ENCODE data around the gene C2orf76. TPM values are rescaled to one million over a fixed set of nuclear protein-coding genes. Genes with fewer than 3 reads are reported as not detected.
A peak's percentile ranks its signal among the peaks of the same experiment; 100 is the strongest.
"Not testable (repeated sequence)": the region's sequence is repeated elsewhere in the genome, so short reads cannot be mapped to it uniquely, and the experiment has no call there.

C2orf76 gene
- total RNA-seq, 1 donor from 2014 or later, result 13.3 TPM

- intact Hi-C loops (cut with micrococcal nuclease), result no loop called here
- Mint-ChIP-seq H3K9me3 (no peaks in the 10 kb centered on the region), H3K36me3 (ENCODE audit: low read depth) (no peaks in the 10 kb centered on the region)
Observed at GRCh38 chr2:119389615-119390306, 23.1 kb upstream of the C2orf76 start.

GRCh38 chr2:119387381-119388129 is 20.9 kb upstream of the C2orf76 start:
- H3K9me3 Mint-ChIP-seq, result no peaks in the 10 kb centered on the region
- H3K36me3 Mint-ChIP-seq (ENCODE audit: low read depth), result no peaks in the 10 kb centered on the region
- no peak for DNase-seq (ENCODE audit: low spot score)
- H3K4me3 Mint-ChIP-seq (ENCODE audit: low read depth), result no peak overlapping the region
- peak overlapping the region; percentile 58 for H3K27ac Mint-ChIP-seq
- peaks cover 8% of the 10 kb centered on the region for H3K4me1 Mint-ChIP-seq (ENCODE audit: low read depth)
- intact Hi-C loops (cut with micrococcal nuclease), result no loop called here
- H3K27me3 Mint-ChIP-seq (ENCODE audit: low read depth), result peaks cover 16% of the 10 kb centered on the region

More at GRCh38 chr2:119389615-119390306, 23.1 kb upstream of the C2orf76 start:
- no peak for DNase-seq (ENCODE audit: low spot score)
- H3K27ac Mint-ChIP-seq, result no peak overlapping the region
- H3K4me3 Mint-ChIP-seq (ENCODE audit: low read depth), result no peak overlapping the region
- H3K27me3 Mint-ChIP-seq (ENCODE audit: low read depth), result peaks cover 14% of the 10 kb centered on the region
- H3K4me1 Mint-ChIP-seq (ENCODE audit: low read depth), result peaks cover 8% of the 10 kb centered on the region

DNA sequence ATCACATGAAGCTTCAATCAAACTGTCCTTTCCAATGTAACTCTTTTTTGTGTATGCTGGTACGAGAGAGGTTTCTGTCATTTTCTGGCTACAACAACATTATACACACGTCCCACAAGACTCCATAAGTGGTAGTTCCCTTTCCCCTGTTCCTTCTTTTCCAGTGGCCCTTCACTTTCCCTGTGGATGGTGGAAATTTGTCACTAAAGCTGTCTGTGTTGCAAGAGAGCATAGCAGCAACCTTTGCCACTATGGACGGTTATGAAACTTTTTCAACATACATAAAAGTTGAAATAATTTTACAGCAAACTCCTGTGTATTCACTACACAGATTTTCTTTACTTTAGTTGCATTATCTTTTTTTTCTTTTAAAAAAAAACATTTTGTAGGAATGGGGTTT is 18.8 kb upstream of the C2orf76 start:
- H3K9me3 Mint-ChIP-seq, result no peaks in the 10 kb centered on the region
- no peak overlapping the region for H3K4me3 Mint-ChIP-seq (ENCODE audit: low read depth)
- H3K36me3 Mint-ChIP-seq (ENCODE audit: low read depth), result no peaks in the 10 kb centered on the region
- H3K27ac Mint-ChIP-seq, result no peak overlapping the region
- no peak for DNase-seq (ENCODE audit: low spot score)
- intact Hi-C loops (cut with micrococcal nuclease), result no loop called here
- peaks cover 8% of the 10 kb centered on the region for H3K4me1 Mint-ChIP-seq (ENCODE audit: low read depth)
- H3K27me3 Mint-ChIP-seq (ENCODE audit: low read depth), result peaks cover 19% of the 10 kb centered on the region

GRCh38 chr2:119384971-119385370 is 18.3 kb upstream of the C2orf76 start:
- H3K27me3 Mint-ChIP-seq (ENCODE audit: low read depth), result peaks cover 22% of the 10 kb centered on the region
- H3K4me3 Mint-ChIP-seq (ENCODE audit: low read depth), result no peak overlapping the region
- intact Hi-C loops (cut with micrococcal nuclease), result no loop called here
- no peak for DNase-seq (ENCODE audit: low spot score)
- H3K27ac Mint-ChIP-seq, result no peak overlapping the region
- no peaks in the 10 kb centered on the region for H3K9me3 Mint-ChIP-seq
- peaks cover 8% of the 10 kb centered on the region for H3K4me1 Mint-ChIP-seq (ENCODE audit: low read depth)
- no peaks in the 10 kb centered on the region for H3K36me3 Mint-ChIP-seq (ENCODE audit: low read depth)

DNA sequence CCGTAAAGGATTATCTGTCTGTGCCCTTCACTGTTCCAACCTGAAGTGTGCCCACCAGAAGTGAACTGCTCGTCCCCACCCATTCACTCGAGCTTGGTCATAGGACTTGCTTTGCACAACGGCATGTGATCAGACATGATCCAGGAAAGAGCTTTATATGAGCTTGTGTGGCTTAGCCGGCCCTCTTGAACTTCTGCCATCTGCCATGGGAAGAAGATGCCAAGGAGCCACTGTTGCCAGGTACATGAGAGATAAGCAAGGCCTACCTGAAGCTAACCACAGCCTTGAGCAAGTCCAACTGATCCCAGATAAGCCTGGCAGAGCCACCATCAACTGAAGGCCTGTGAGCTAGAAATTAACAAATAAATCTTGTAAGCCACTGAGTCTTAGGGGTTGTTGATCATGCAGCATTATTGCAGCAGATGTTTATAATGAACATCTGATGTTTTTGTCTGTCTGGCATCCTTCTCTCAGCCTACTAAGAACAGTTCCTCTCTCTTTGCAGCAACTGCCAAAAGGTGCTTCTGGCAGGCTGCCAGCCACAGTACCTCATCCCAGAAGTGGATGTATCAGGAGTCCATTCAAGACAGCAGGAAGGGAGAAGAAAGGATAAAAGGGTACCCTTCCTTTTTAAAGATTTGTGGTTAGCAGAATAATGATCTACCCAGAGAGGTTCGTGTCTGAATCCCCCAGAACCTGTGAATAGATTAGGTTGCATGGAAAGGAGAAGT is 16.9 kb upstream of the C2orf76 start:
- intact Hi-C loops (cut with micrococcal nuclease), result no loop called here
- Mint-ChIP-seq H3K4me3 (ENCODE audit: low read depth) (no peak overlapping the region), H3K4me1 (ENCODE audit: low read depth) (peaks cover 7% of the 10 kb centered on the region), H3K27me3 (ENCODE audit: low read depth) (peaks cover 26% of the 10 kb centered on the region), H3K27ac (no peak overlapping the region), H3K9me3 (no peaks in the 10 kb centered on the region), H3K36me3 (ENCODE audit: low read depth) (no peaks in the 10 kb centered on the region)
- no peak for DNase-seq (ENCODE audit: low spot score)

DNA sequence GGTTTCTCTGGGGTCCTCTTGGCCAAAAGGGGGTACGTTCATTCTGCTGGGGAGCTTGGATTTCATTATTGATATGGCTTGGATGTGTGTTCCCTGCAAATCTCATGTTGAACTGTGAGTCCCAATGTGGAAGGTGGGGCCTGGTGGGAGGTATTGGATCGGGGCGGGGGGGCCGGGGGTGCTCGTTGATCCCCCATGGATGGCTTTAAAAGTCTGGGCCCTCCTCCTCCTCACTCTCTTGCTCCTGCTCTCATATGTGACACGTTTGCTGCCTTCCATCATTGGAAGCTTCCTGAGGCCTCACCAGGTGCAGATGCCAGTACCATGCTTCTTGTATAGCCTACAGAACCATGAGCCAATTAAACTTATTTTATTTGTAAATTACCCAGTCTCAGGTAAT is 11.9 kb upstream of the C2orf76 start:
- H3K27ac Mint-ChIP-seq, result no peak overlapping the region
- peaks cover 16% of the 10 kb centered on the region for H3K36me3 Mint-ChIP-seq (ENCODE audit: low read depth)
- H3K27me3 Mint-ChIP-seq (ENCODE audit: low read depth), result peaks cover 19% of the 10 kb centered on the region
- no peak overlapping the region for H3K4me3 Mint-ChIP-seq (ENCODE audit: low read depth)
- no peaks in the 10 kb centered on the region for H3K9me3 Mint-ChIP-seq
- intact Hi-C loops (cut with micrococcal nuclease), result no loop called here
- no peaks in the 10 kb centered on the region for H3K4me1 Mint-ChIP-seq (ENCODE audit: low read depth)
- DNase-seq (ENCODE audit: low spot score), result no peak

DNA sequence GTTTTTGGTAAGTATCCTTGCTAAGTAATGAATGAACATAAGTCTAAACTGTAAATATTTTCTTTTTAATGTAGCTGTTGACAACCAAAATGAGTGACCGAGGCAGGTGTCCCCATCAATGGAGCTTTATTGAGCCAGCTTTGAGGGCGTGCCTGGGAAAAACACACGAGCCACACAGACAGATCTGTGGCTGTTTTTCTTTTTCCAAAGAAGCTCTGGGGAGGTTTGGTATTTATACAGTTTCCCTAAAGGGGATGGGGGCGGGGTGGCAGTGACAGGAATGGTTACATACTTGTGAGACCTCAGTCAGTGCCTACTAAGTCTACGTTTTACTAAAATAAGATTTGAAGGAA is 11.3 kb upstream of the C2orf76 start:
- Mint-ChIP-seq H3K4me3 (ENCODE audit: low read depth) (no peak overlapping the region), H3K27ac (no peak overlapping the region), H3K4me1 (ENCODE audit: low read depth) (no peaks in the 10 kb centered on the region), H3K9me3 (no peaks in the 10 kb centered on the region), H3K27me3 (ENCODE audit: low read depth) (peaks cover 19% of the 10 kb centered on the region), H3K36me3 (ENCODE audit: low read depth) (peaks cover 22% of the 10 kb centered on the region)
- intact Hi-C loops (cut with micrococcal nuclease), result no loop called here
- DNase-seq (ENCODE audit: low spot score), result no peak

GRCh38 chr2:119377294-119377992 is 10.8 kb upstream of the C2orf76 start:
- Mint-ChIP-seq H3K9me3 (no peaks in the 10 kb centered on the region), H3K27ac (no peak overlapping the region), H3K27me3 (ENCODE audit: low read depth) (peaks cover 17% of the 10 kb centered on the region), H3K4me3 (ENCODE audit: low read depth) (no peak overlapping the region), H3K36me3 (ENCODE audit: low read depth) (peaks cover 27% of the 10 kb centered on the region), H3K4me1 (ENCODE audit: low read depth) (no peaks in the 10 kb centered on the region)
- intact Hi-C loops (cut with micrococcal nuclease), result no loop called here
- DNase-seq (ENCODE audit: low spot score), result no peak

DNA sequence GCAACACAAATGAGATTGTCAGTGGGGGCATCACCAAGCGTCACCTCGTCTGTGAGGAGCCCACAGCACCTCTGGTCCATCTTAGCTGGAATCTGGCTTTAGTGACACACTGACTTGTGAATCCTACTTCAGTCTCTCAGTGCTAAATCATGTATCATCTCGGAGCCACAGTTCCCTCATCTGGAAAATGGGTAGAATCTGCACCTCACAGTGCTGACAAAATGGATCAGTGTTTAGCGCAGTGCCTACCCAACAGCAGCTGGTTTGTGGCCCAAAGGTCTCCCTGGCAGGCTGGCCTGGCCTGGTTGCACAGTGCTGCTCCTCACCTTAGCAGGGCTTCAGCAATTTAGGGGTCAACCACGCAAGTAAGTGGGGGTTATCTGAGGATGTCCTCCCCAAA is 10.2 kb upstream of the C2orf76 start:
- intact Hi-C loops (cut with micrococcal nuclease), result no loop called here
- no peaks in the 10 kb centered on the region for H3K4me1 Mint-ChIP-seq (ENCODE audit: low read depth)
- no peak for DNase-seq (ENCODE audit: low spot score)
- H3K9me3 Mint-ChIP-seq, result no peaks in the 10 kb centered on the region
- peaks cover 33% of the 10 kb centered on the region for H3K36me3 Mint-ChIP-seq (ENCODE audit: low read depth)
- H3K27me3 Mint-ChIP-seq (ENCODE audit: low read depth), result peaks cover 13% of the 10 kb centered on the region
- no peak overlapping the region for H3K27ac Mint-ChIP-seq
- no peak overlapping the region for H3K4me3 Mint-ChIP-seq (ENCODE audit: low read depth)

- H3K9me3 Mint-ChIP-seq; H3K4me1 Mint-ChIP-seq (ENCODE audit: low read depth); intact Hi-C loops (cut with micrococcal nuclease); H3K4me3 Mint-ChIP-seq (ENCODE audit: low read depth); DNase-seq (ENCODE audit: low spot score); H3K27ac Mint-ChIP-seq: not testable (repeated sequence)
- Mint-ChIP-seq H3K27me3 (ENCODE audit: low read depth) (peaks cover 11% of the 10 kb centered on the region), H3K36me3 (ENCODE audit: low read depth) (peaks cover 38% of the 10 kb centered on the region)
Observed at GRCh38 chr2:119376406-119376805, 9.8 kb upstream of the C2orf76 start.

- H3K36me3 Mint-ChIP-seq (ENCODE audit: low read depth), result peaks cover 57% of the 10 kb centered on the region
- H3K4me3 Mint-ChIP-seq (ENCODE audit: low read depth); H3K27ac Mint-ChIP-seq; H3K4me1 Mint-ChIP-seq (ENCODE audit: low read depth); intact Hi-C loops (cut with micrococcal nuclease); DNase-seq (ENCODE audit: low spot score); H3K27me3 Mint-ChIP-seq (ENCODE audit: low read depth); H3K9me3 Mint-ChIP-seq: not testable (repeated sequence)
Observed at GRCh38 chr2:119373907-119374745, 7.5 kb upstream of the C2orf76 start.
